ENCODE results near the gene EHMT2.

GRCh38 chr6:31879901-31880300 is 17.6 kb downstream of the EHMT2 start:
- no peak for TF ChIP-seq SUZ12 (IDR thresholded peaks at IDR 0.05; ENCODE audit: extremely low read depth, insufficient read depth, insufficient read length)
- no peak for TF ChIP-seq ZNF274 (IDR thresholded peaks at IDR 0.05; ENCODE audit: low read depth, low read length)

Measured in NT2/D1 (cell line).